Subcutaneous adipose tissue (tissue), 4 donors: ENCODE data around the gene VIL1. TPM values are rescaled to one million over a fixed set of nuclear protein-coding genes. Genes with fewer than 3 reads are reported as not detected.

Experiments
- total RNA-seq, 4 donors: library from RNA; depleted of rRNA; stranded (reverse); fragments of >200 nt; gene quantifications; one replicate each; pipeline ENCODE4 v1.1.0, GENCODE V29; 2016
- TF ChIP-seq, protein P1 (sequence below): fragments of 450-650 bp; IDR thresholded peaks from one replicate; pipeline ENCODE4 v1.5.1; 2016; ENCODE audit warnings: low read depth, mild to moderate bottlenecking, control low read depth, antibody characterized with exemption, moderate library complexity

VIL1 gene
- total RNA-seq, 4 donors from 2014 or later, result not detected

GRCh38 chr2:218428846-218429558, 10.1 kb downstream of the VIL1 start:
- TF ChIP-seq, protein P1, sequence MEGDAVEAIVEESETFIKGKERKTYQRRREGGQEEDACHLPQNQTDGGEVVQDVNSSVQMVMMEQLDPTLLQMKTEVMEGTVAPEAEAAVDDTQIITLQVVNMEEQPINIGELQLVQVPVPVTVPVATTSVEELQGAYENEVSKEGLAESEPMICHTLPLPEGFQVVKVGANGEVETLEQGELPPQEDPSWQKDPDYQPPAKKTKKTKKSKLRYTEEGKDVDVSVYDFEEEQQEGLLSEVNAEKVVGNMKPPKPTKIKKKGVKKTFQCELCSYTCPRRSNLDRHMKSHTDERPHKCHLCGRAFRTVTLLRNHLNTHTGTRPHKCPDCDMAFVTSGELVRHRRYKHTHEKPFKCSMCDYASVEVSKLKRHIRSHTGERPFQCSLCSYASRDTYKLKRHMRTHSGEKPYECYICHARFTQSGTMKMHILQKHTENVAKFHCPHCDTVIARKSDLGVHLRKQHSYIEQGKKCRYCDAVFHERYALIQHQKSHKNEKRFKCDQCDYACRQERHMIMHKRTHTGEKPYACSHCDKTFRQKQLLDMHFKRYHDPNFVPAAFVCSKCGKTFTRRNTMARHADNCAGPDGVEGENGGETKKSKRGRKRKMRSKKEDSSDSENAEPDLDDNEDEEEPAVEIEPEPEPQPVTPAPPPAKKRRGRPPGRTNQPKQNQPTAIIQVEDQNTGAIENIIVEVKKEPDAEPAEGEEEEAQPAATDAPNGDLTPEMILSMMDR, result no peak

- TF ChIP-seq, protein P1, result no peak
Observed at GRCh38 chr2:218429911-218430692, 11.2 kb downstream of the VIL1 start.

DNA sequence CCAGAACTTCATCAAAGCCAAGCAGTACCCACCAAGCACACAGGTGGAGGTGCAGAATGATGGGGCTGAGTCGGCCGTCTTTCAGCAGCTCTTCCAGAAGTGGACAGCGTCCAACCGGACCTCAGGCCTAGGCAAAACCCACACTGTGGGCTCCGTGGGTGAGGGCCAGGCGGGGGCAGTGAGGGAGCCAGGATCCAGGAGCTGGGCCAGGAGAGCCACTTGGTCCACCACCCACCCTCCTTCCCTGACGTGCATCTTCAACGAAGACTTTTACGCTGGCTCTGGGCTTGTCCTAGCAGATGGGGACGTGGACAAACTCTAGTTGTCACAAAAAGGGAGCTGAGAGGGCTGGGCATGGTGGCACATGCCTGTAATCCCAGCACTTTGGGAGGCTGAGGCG, 11.8 kb downstream of the VIL1 start:
- TF ChIP-seq, protein P1, result no peak

DNA sequence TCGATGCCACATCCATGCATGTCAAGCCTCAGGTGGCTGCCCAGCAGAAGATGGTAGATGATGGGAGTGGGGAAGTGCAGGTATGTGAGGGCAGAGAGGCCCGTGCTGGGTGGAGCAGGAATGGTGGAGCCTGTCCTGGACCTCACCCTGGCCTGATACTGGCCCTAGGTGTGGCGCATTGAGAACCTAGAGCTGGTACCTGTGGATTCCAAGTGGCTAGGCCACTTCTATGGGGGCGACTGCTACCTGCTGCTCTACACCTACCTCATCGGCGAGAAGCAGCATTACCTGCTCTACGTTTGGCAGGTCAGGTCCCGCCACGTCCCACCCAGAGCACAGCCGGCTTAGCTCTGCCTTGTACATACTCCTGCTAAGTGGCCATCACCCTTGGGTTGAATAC, 13.0 kb downstream of the VIL1 start:
- TF ChIP-seq, protein P1, result no peak

GRCh38 chr2:218432676-218433365, 13.9 kb downstream of the VIL1 start:
- TF ChIP-seq, protein P1, result no peak

- TF ChIP-seq, protein P1, result no peak
Observed at GRCh38 chr2:218434456-218434855, 15.5 kb downstream of the VIL1 start.
